Measurements from ENCODE around the gene KRTCAP2.

Gene KRTCAP2

GRCh38 chr1:155183775-155184221, 10.7 kb upstream of the KRTCAP2 start:
- DNase-seq = no peak
- peaks cover 4 to 46% (median 8%) of the 10 kb centered on the region in 4 experiments for H3K36me3 ChIP-seq (ENCODE audit: control insufficient read depth in 4 of 4, insufficient read depth in 4 of 4, low read length in 3 of 4)
- no peak overlapping the region for H3K4me3 ChIP-seq (ENCODE audit: control insufficient read depth in 1 of 7, extremely low read depth in 1 of 7, insufficient read depth in 4 of 7, low read depth in 2 of 7, low read length in 6 of 7)
- H3K4me1 ChIP-seq (ENCODE audit: control extremely low read depth in 1 of 4, control insufficient read depth in 4 of 4, insufficient read depth in 4 of 4, low read length in 3 of 4) = peaks cover 0 to 7% (median 0%) of the 10 kb centered on the region in 4 experiments
- no peaks in the 10 kb centered on the region for H3K27me3 ChIP-seq (replicated peaks in 2 of 5; ENCODE audit: control insufficient read depth in 4 of 5, insufficient read depth in 5 of 5, low read length in 4 of 5)
- H3K9me3 ChIP-seq (ENCODE audit: control extremely low read depth in 1 of 5, control insufficient read depth in 4 of 5, insufficient read depth in 2 of 5, low read depth in 1 of 5, low read length in 4 of 5) = no peaks in the 10 kb centered on the region
- no peak overlapping the region for H3K27ac ChIP-seq (ENCODE audit: insufficient read depth in 1 of 2, low read depth in 1 of 2, low read length in 2 of 2, poor library complexity in 1 of 2, severe bottlenecking in 2 of 2)
- ChIA-PET CTCF (interaction anchor here (0.6 to 2.0 kb wide), 3 partner anchors 8 to 23 kb away, joined by 3 to 6 read pairs (median 5); partner anchors contain the start of gene THBS3), POLR2A (no interaction called here)
- WGBS (ENCODE audit: insufficient coverage) = 95% methylated on average over 14 of the region's 20 CpGs

- H3K4me3 ChIP-seq (ENCODE audit: control insufficient read depth in 1 of 7, extremely low read depth in 1 of 7, insufficient read depth in 4 of 7, low read depth in 2 of 7, low read length in 6 of 7) = no peak overlapping the region
- CTCF ChIA-PET = no interaction called here
- H3K4me1 ChIP-seq (ENCODE audit: control extremely low read depth in 1 of 4, control insufficient read depth in 4 of 4, insufficient read depth in 4 of 4, low read length in 3 of 4) = peaks cover 0 to 9% (median under 1%) of the 10 kb centered on the region in 4 experiments
- 100% methylated on average over 5 of the region's 7 CpGs for WGBS (ENCODE audit: insufficient coverage)
- H3K9me3 ChIP-seq (ENCODE audit: control extremely low read depth in 1 of 5, control insufficient read depth in 4 of 5, insufficient read depth in 2 of 5, low read depth in 1 of 5, low read length in 4 of 5) = no peaks in the 10 kb centered on the region
- H3K27ac ChIP-seq (ENCODE audit: insufficient read depth in 1 of 2, low read depth in 1 of 2, low read length in 2 of 2, poor library complexity in 1 of 2, severe bottlenecking in 2 of 2) = no peak overlapping the region
- peaks cover 7 to 63% (median 19%) of the 10 kb centered on the region in 4 experiments for H3K36me3 ChIP-seq (ENCODE audit: control insufficient read depth in 4 of 4, insufficient read depth in 4 of 4, low read length in 3 of 4)
- no peak for DNase-seq
- no peaks in the 10 kb centered on the region for H3K27me3 ChIP-seq (replicated peaks in 2 of 5; ENCODE audit: control insufficient read depth in 4 of 5, insufficient read depth in 5 of 5, low read length in 4 of 5)
- POLR2A ChIA-PET = no interaction called here
Observed at GRCh38 chr1:155182052-155182550, 9.0 kb upstream of the KRTCAP2 start.

GRCh38 chr1:155181371-155182051, 8.4 kb upstream of the KRTCAP2 start:
- POLR2A ChIA-PET = no interaction called here
- Histone ChIP-seq H3K36me3 (ENCODE audit: control insufficient read depth in 4 of 4, insufficient read depth in 4 of 4, low read length in 3 of 4) (peaks cover 7 to 67% (median 20%) of the 10 kb centered on the region in 4 experiments), H3K27ac (ENCODE audit: insufficient read depth in 1 of 2, low read depth in 1 of 2, low read length in 2 of 2, poor library complexity in 1 of 2, severe bottlenecking in 2 of 2) (no peak overlapping the region), H3K9me3 (ENCODE audit: control extremely low read depth in 1 of 5, control insufficient read depth in 4 of 5, insufficient read depth in 2 of 5, low read depth in 1 of 5, low read length in 4 of 5) (no peaks in the 10 kb centered on the region), H3K4me1 (ENCODE audit: control extremely low read depth in 1 of 4, control insufficient read depth in 4 of 4, insufficient read depth in 4 of 4, low read length in 3 of 4) (peaks cover 0 to 9% (median 6%) of the 10 kb centered on the region in 4 experiments), H3K27me3 (replicated peaks in 2 of 5; ENCODE audit: control insufficient read depth in 4 of 5, insufficient read depth in 5 of 5, low read length in 4 of 5) (no peaks in the 10 kb centered on the region), H3K4me3 (ENCODE audit: control insufficient read depth in 1 of 7, extremely low read depth in 1 of 7, insufficient read depth in 4 of 7, low read depth in 2 of 7, low read length in 6 of 7) (no peak overlapping the region)
- WGBS (ENCODE audit: insufficient coverage) = over 99% methylated on average over 17 of the region's 18 CpGs
- DNase-seq = no peak
- CTCF ChIA-PET = interaction anchor here (9.5 kb wide), 1 partner anchor 13 kb away, joined by 130 read pairs; no protein-coding TSS in a partner anchor

- Histone ChIP-seq H3K9me3 (ENCODE audit: control extremely low read depth in 1 of 5, control insufficient read depth in 4 of 5, insufficient read depth in 2 of 5, low read depth in 1 of 5, low read length in 4 of 5) (no peaks in the 10 kb centered on the region), H3K27me3 (replicated peaks in 2 of 5; ENCODE audit: control insufficient read depth in 4 of 5, insufficient read depth in 5 of 5, low read length in 4 of 5) (no peaks in the 10 kb centered on the region), H3K27ac (ENCODE audit: insufficient read depth in 1 of 2, low read depth in 1 of 2, low read length in 2 of 2, poor library complexity in 1 of 2, severe bottlenecking in 2 of 2) (no peak overlapping the region), H3K36me3 (ENCODE audit: control insufficient read depth in 4 of 4, insufficient read depth in 4 of 4, low read length in 3 of 4) (peaks cover 7 to 63% (median 19%) of the 10 kb centered on the region in 4 experiments), H3K4me3 (ENCODE audit: control insufficient read depth in 1 of 7, extremely low read depth in 1 of 7, insufficient read depth in 4 of 7, low read depth in 2 of 7, low read length in 6 of 7) (no peak overlapping the region), H3K4me1 (ENCODE audit: control extremely low read depth in 1 of 4, control insufficient read depth in 4 of 4, insufficient read depth in 4 of 4, low read length in 3 of 4) (peaks cover 0 to 28% (median 19%) of the 10 kb centered on the region in 4 experiments)
- DNase-seq = no peak
- POLR2A ChIA-PET = no interaction called here
- CTCF ChIA-PET = interaction anchor here (0.9 to 9.5 kb wide), 5 partner anchors 10 to 91 kb away, joined by 3 to 130 read pairs (median 4); no protein-coding TSS in a partner anchor
- 96% methylated on average over 25 of the region's 31 CpGs for WGBS (ENCODE audit: insufficient coverage)
Observed at GRCh38 chr1:155179112-155180031, 6.3 kb upstream of the KRTCAP2 start.

DNA sequence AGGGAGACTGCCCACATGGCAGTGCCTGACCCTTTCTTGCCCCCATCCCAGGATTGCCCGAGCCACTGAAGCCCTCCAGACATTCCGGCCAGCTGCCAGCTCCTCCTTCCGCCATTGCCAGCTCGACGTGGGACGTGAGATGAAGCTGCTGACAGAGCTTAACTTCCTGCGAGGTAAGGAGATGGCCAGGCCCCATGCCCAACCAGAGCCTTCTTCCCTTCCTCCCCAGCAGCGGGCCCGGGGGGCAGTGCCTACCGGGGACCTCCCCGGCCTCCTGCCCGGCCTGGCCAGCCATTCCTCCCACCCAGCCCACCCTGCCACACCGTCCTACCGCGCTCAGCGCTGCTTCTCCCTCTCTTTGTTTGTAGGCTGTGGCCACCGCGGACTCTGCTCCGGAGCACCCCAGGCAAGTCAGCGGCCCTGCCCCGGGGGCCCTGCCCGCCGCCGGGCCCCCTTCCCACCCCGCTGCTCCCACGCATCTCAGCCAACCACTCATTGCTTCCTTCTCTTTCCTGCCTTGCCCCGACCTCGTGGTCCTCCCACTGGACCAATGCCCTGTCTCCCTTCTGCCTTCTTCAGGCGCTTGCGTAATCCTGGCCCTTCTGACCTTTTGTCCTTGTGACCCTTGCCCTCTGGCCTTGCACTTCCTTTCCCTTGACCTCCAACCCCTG, 5.5 kb upstream of the KRTCAP2 start:
- no peak for DNase-seq
- ChIA-PET CTCF (interaction anchor here (0.9 to 9.5 kb wide), 7 partner anchors 9 to 413 kb away, joined by 3 to 130 read pairs (median 5); partner anchors contain the start of genes MTX1 and THBS3), POLR2A (no interaction called here)
- H3K27me3 ChIP-seq (replicated peaks in 2 of 5; ENCODE audit: control insufficient read depth in 4 of 5, insufficient read depth in 5 of 5, low read length in 4 of 5) = no peaks in the 10 kb centered on the region
- no peaks in the 10 kb centered on the region for H3K9me3 ChIP-seq (ENCODE audit: control extremely low read depth in 1 of 5, control insufficient read depth in 4 of 5, insufficient read depth in 2 of 5, low read depth in 1 of 5, low read length in 4 of 5)
- H3K4me3 ChIP-seq (ENCODE audit: control insufficient read depth in 1 of 7, extremely low read depth in 1 of 7, insufficient read depth in 4 of 7, low read depth in 2 of 7, low read length in 6 of 7) = no peak overlapping the region
- 92% methylated on average over 27 of the region's 30 CpGs for WGBS (ENCODE audit: insufficient coverage)
- no peak overlapping the region for H3K27ac ChIP-seq (ENCODE audit: insufficient read depth in 1 of 2, low read depth in 1 of 2, low read length in 2 of 2, poor library complexity in 1 of 2, severe bottlenecking in 2 of 2)
- H3K4me1 ChIP-seq (ENCODE audit: control extremely low read depth in 1 of 4, control insufficient read depth in 4 of 4, insufficient read depth in 4 of 4, low read length in 3 of 4) = peaks cover 0 to 36% (median 26%) of the 10 kb centered on the region in 4 experiments
- peaks cover 7 to 58% (median 19%) of the 10 kb centered on the region in 4 experiments for H3K36me3 ChIP-seq (ENCODE audit: control insufficient read depth in 4 of 4, insufficient read depth in 4 of 4, low read length in 3 of 4)

DNA sequence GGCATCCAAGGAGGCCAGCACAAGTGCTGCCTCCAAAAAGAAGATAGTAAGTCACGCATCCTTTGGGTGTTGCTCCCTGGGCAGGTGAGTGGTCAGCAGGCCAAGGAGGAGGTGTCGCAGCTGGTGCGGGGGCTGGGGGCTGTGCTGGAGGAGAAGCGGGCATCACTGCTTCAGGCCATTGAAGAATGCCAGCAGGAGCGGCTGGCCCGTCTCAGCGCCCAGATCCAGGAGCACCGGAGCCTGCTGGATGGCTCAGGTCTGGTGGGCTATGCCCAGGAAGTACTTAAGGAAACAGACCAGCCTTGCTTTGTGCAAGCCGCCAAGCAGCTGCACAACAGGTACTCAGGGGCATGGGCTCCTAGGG, 4.8 kb upstream of the KRTCAP2 start:
- ChIA-PET POLR2A (no interaction called here), CTCF (interaction anchor here (1.0 to 9.5 kb wide), 12 partner anchors 10 to 414 kb away, joined by 3 to 130 read pairs (median 5); partner anchors contain the start of genes MTX1 and THBS3)
- Histone ChIP-seq H3K27ac (ENCODE audit: insufficient read depth in 1 of 2, low read depth in 1 of 2, low read length in 2 of 2, poor library complexity in 1 of 2, severe bottlenecking in 2 of 2) (no peak overlapping the region), H3K4me1 (ENCODE audit: control extremely low read depth in 1 of 4, control insufficient read depth in 4 of 4, insufficient read depth in 4 of 4, low read length in 3 of 4) (peaks cover 0 to 39% (median 30%) of the 10 kb centered on the region in 4 experiments), H3K36me3 (ENCODE audit: control insufficient read depth in 4 of 4, insufficient read depth in 4 of 4, low read length in 3 of 4) (peaks cover 7 to 54% (median 19%) of the 10 kb centered on the region in 4 experiments), H3K9me3 (ENCODE audit: control extremely low read depth in 1 of 5, control insufficient read depth in 4 of 5, insufficient read depth in 2 of 5, low read depth in 1 of 5, low read length in 4 of 5) (no peaks in the 10 kb centered on the region), H3K4me3 (ENCODE audit: control insufficient read depth in 1 of 7, extremely low read depth in 1 of 7, insufficient read depth in 4 of 7, low read depth in 2 of 7, low read length in 6 of 7) (no peak overlapping the region), H3K27me3 (replicated peaks in 2 of 5; ENCODE audit: control insufficient read depth in 4 of 5, insufficient read depth in 5 of 5, low read length in 4 of 5) (no peaks in the 10 kb centered on the region)
- no peak for DNase-seq
- 96% methylated on average over 9 of the region's 9 CpGs for WGBS (ENCODE audit: insufficient coverage)

Data from common myeloid progenitor, CD34-positive (primary cell).